Kidney (tissue), 14 donors: ENCODE results near the gene GGT6. TPM values are rescaled to one million over a fixed set of nuclear protein-coding genes. Genes with fewer than 3 reads are reported as not detected.

Experiments
- DNase-seq, 5 donors: peaks; one replicate each; pipeline ENCODE4 v3.0.0-alpha.2; 2013 to 2020
- FAIRE-seq: peaks from 2 replicates; lab custom pipeline; 2012; peaks lifted over from hg19 to GRCh38; lab: Jason Lieb, UNC
- H3K27ac ChIP-seq, 2 donors: one replicate each; pipeline ENCODE4 v1.7.0; 2013; ENCODE audit warnings: low read depth in 2 of 2, low read length in 2 of 2, inconsistent platforms in 1 of 2
- H3K27me3 ChIP-seq: one replicate; pipeline ENCODE4 v1.7.1; 2013; ENCODE audit warnings: low read length, inconsistent platforms; ENCODE audit not compliant: control insufficient read depth, insufficient read depth
- H3K36me3 ChIP-seq, 3 donors: one replicate each; pipeline versions ENCODE4 v1.7.0 to v1.7.1; 2013; ENCODE audit warnings: low read length in 3 of 3, control low read depth in 1 of 3, inconsistent platforms in 1 of 3; ENCODE audit not compliant: insufficient read depth in 3 of 3, control insufficient read depth in 2 of 3
- H3K4me1 ChIP-seq, 3 donors: one replicate each; pipeline versions ENCODE4 v1.7.0 to v1.7.1; 2013; ENCODE audit warnings: low read length in 3 of 3, inconsistent platforms in 1 of 3, low read depth in 1 of 3; ENCODE audit not compliant: control insufficient read depth in 2 of 3, insufficient read depth in 2 of 3
- H3K4me3 ChIP-seq, 3 donors: one replicate each; pipeline versions ENCODE4 v1.7.0 to v1.8.1; 2013; ENCODE audit warnings: low read length in 3 of 3, control low read depth in 1 of 3, inconsistent platforms in 1 of 3
- H3K9ac ChIP-seq, 3 donors: one replicate each; pipeline versions ENCODE4 v1.7.0 to v1.7.1; 2013; ENCODE audit warnings: low read length in 3 of 3, control low read depth in 1 of 3, inconsistent platforms in 1 of 3
- H3K9me3 ChIP-seq, 3 donors: one replicate each; pipeline versions ENCODE4 v1.7.0 to v1.7.1; 2013; ENCODE audit warnings: low read length in 3 of 3, control low read depth in 1 of 3, inconsistent platforms in 1 of 3; ENCODE audit not compliant: control insufficient read depth in 2 of 3, insufficient read depth in 1 of 3
- CTCF ChIP-seq: IDR thresholded peaks from 3 replicates; pipeline ENCODE4 v1.5.1; 2012; ENCODE audit warnings: mild to moderate bottlenecking, moderate library complexity, borderline replicate concordance; ENCODE audit not compliant: insufficient read depth; ENCODE audit errors: extremely low read depth
- intact Hi-C: fragments of 100-400 bp; cut with DNase I; formaldehyde crosslinking; loops from one replicate; pipeline ENCODE4 v1.11.1; 2022
- polyA plus RNA-seq: library from polyadenylated mRNA; stranded (reverse); fragments of 350-450 nt; fragmentation: Illumina TruSeq; extraction: RNeasy Lipid Tissue Mini Kit (QIAGEN cat#74804); gene quantifications from one replicate; pipeline ENCODE4 v1.2.3, GENCODE V29; 2014; ENCODE audit warnings: low read depth, low replicate concordance; ENCODE audit not compliant: insufficient read depth
- total RNA-seq: library from RNA; stranded (reverse); fragmentation: NEBNext Ultra II Directional; extraction: Animal tissue kit (Norgen Biotek cat#: 25700); gene quantifications from one replicate; pipeline ENCODE4 v1.2.1, GENCODE V29; 2021
- donor health status: control.
- donor health status: control.
- donor health status: control.
- donor health status: control.
- donor health status: control.
- donor health status: DM: yes; HTN: yes; CAD: no.
- donor health status: Normal renal cell carcinoma (clear cell type).

GGT6 gene
- total and polyA plus RNA-seq, 2 donors from 2014 or later = 16.8 to 51.4 TPM

- FAIRE-seq (no peak), DNase-seq (no peak)
- H3K9me3 ChIP-seq = no peaks in the 10 kb centered on the region
- no peak overlapping the region for H3K27ac ChIP-seq
- no peaks in the 10 kb centered on the region for H3K36me3 ChIP-seq
- H3K9ac ChIP-seq = no peak overlapping the region
- H3K4me1 ChIP-seq = peaks cover 0 to 48% (median 36%) of the 10 kb centered on the region in 3 donors
- no peaks in the 10 kb centered on the region for H3K27me3 ChIP-seq
- H3K4me3 ChIP-seq = no peak overlapping the region
- intact Hi-C loops = no loop called here
- TF ChIP-seq CTCF = no peak
Observed at GRCh38 chr17:4510618-4510941, 49.8 kb downstream of the GGT6 start.

- H3K27ac ChIP-seq = peak overlapping the region in 1 of 2 donors; percentile 57
- no peak overlapping the region for H3K9ac ChIP-seq
- DNase-seq (peak in 1 of 5 donors; percentile 89), FAIRE-seq (no peak)
- H3K4me3 ChIP-seq = no peak overlapping the region
- no peaks in the 10 kb centered on the region for H3K36me3 ChIP-seq
- no peaks in the 10 kb centered on the region for H3K9me3 ChIP-seq
- peaks cover 0 to 45% (median 33%) of the 10 kb centered on the region in 3 donors for H3K4me1 ChIP-seq
- intact Hi-C loops = no loop called here
- H3K27me3 ChIP-seq = no peaks in the 10 kb centered on the region
- TF ChIP-seq CTCF = no peak
Observed at GRCh38 chr17:4509923-4510617, 50.3 kb downstream of the GGT6 start.

GRCh38 chr17:4509401-4509800 lies 51.0 kb downstream of the GGT6 start:
- no peak for TF ChIP-seq CTCF
- Histone ChIP-seq H3K4me3 (no peak overlapping the region), H3K36me3 (no peaks in the 10 kb centered on the region), H3K9ac (peak overlapping the region in 1 of 3 donors; percentile 7), H3K27ac (peak overlapping the region; percentile 32 to 57), H3K4me1 (peaks cover 0 to 47% (median 39%) of the 10 kb centered on the region in 3 donors), H3K27me3 (no peaks in the 10 kb centered on the region), H3K9me3 (no peaks in the 10 kb centered on the region)
- intact Hi-C loops = no loop called here
- FAIRE-seq (no peak), DNase-seq (no peak)
